ENCODE data around the gene CD46.
"Not testable (repeated sequence)": the region's sequence is repeated elsewhere in the genome, so short reads cannot be mapped to it uniquely, and the experiment has no call there.

- TF ChIP-seq, protein P1, sequence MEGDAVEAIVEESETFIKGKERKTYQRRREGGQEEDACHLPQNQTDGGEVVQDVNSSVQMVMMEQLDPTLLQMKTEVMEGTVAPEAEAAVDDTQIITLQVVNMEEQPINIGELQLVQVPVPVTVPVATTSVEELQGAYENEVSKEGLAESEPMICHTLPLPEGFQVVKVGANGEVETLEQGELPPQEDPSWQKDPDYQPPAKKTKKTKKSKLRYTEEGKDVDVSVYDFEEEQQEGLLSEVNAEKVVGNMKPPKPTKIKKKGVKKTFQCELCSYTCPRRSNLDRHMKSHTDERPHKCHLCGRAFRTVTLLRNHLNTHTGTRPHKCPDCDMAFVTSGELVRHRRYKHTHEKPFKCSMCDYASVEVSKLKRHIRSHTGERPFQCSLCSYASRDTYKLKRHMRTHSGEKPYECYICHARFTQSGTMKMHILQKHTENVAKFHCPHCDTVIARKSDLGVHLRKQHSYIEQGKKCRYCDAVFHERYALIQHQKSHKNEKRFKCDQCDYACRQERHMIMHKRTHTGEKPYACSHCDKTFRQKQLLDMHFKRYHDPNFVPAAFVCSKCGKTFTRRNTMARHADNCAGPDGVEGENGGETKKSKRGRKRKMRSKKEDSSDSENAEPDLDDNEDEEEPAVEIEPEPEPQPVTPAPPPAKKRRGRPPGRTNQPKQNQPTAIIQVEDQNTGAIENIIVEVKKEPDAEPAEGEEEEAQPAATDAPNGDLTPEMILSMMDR (IDR thresholded peaks at IDR 0.05; ENCODE audit: poor library complexity, severe bottlenecking): not testable (repeated sequence)
- TF ChIP-seq POLR2AphosphoS5 (IDR thresholded peaks at IDR 0.05); TAF1 (IDR thresholded peaks at IDR 0.05; ENCODE audit: low read depth); RAD21 (conservative IDR thresholded peaks at IDR 0.05); EZH2 (IDR thresholded peaks at IDR 0.05; ENCODE audit: borderline replicate concordance, insufficient read depth, low read length, poor library complexity, severe bottlenecking): not testable (repeated sequence)
Measured at GRCh38 chr1:207777412-207777811, 25.6 kb downstream of the CD46 start.

Measured in neural cell (in vitro differentiated cells).